Esophagus squamous epithelium (tissue), 5 donors: ENCODE results near the gene DNAH10. TPM values are rescaled to one million over a fixed set of nuclear protein-coding genes. Genes with fewer than 3 reads are reported as not detected.

ENCODE experiments used
- DNase-seq: peaks from one replicate; lab custom pipeline; 2025; lab: John Stamatoyannopoulos, UW
- H3K27ac ChIP-seq, 4 donors: fragments of 200-600 bp; sonication (generic); one replicate each; pipeline ENCODE4 v1.5.1; 2016 to 2019; ENCODE audit warnings: mild to moderate bottlenecking in 1 of 4
- H3K27me3 ChIP-seq, 4 donors: fragments of 200-600 bp; sonication (generic); 1 replicate in 3 of 4; 2 replicates in 1 of 4; pipeline versions ENCODE4 v1.5.1 to v1.6.0; 2017 to 2021; ENCODE audit warnings: antibody characterized with exemption in 1 of 4
- H3K36me3 ChIP-seq, 3 donors: fragments of 200-600 bp; sonication (generic); one replicate each; pipeline ENCODE4 v1.5.1; 2016 to 2019
- H3K4me1 ChIP-seq, 3 donors: fragments of 200-600 bp; sonication (generic); one replicate each; pipeline ENCODE4 v1.5.1; 2017 to 2019
- H3K4me3 ChIP-seq, 4 donors: fragments of 200-600 bp; sonication (generic); 1 replicate in 3 of 4; 2 replicates in 1 of 4; pipeline ENCODE4 v1.5.1; 2016 to 2019; ENCODE audit warnings: mild to moderate bottlenecking in 2 of 4, moderate library complexity in 1 of 4
- H3K9me3 ChIP-seq, 3 donors: fragments of 200-600 bp; sonication (generic); one replicate each; pipeline ENCODE4 v1.5.1; 2016 to 2019
- POLR2A ChIP-seq, 4 donors: fragments of 450-650 bp; IDR thresholded peaks; one replicate each; pipeline ENCODE4 v1.6.1; 2017; ENCODE audit warnings: antibody characterized with exemption in 4 of 4, mild to moderate bottlenecking in 4 of 4, moderate library complexity in 3 of 4
- WGBS, 2 donors: methylation state at CpG; one replicate each; pipeline ENCODE4 v1.1.5; 2018; 5-methylcytosine and 5-hydroxymethylcytosine counted together
- intact Hi-C: fragments of 100-400 bp; cut with DNase I; formaldehyde crosslinking; loops from one replicate; pipeline ENCODE4 v1.15.0; 2022
- total RNA-seq, 4 donors: library from RNA; depleted of rRNA; stranded (reverse); fragments of >200 nt; gene quantifications; one replicate each; pipeline ENCODE4 v1.1.0, GENCODE V29; 2016
- TF ChIP-seq, protein P1 (sequence below), 6 experiments: fragments of 450-650 bp in 4 of 6; fragments of 200-600 bp in 2 of 6; sonication (generic) in 2 of 6; IDR thresholded peaks; one replicate each; pipeline ENCODE4 v1.5.1; 2016 to 2019; ENCODE audit warnings: antibody characterized with exemption in 6 of 6, mild to moderate bottlenecking in 4 of 6, moderate library complexity in 4 of 6
- donor health status: DM: yes; HTN: yes; CAD: no.

Gene DNAH10
- total RNA-seq, 4 donors from 2014 or later = not detected

DNA sequence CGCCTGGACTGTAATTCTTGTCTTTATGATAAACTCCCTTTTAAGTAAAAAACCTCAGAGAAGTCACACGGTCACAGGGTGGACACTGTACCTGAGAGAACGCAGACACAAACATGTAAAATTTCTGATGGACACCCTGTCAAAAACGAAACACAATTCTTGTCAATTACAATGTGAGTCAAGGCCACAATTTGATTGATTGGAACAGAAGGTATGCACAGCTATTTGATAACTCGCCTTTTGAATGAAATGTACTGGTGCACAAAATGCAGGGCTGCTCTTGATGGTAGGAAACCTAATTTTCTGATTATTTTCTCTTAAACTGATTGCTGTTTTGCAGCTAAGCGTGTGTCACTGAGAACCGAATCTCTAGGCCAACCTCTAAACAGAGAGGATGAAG lies 9.2 kb downstream of the DNAH10 start:
- intact Hi-C loops = no loop called here
- no peak for DNase-seq
- no peak overlapping the region for H3K4me3 ChIP-seq
- no peak overlapping the region for H3K27ac ChIP-seq
- H3K4me1 ChIP-seq = no peaks in the 10 kb centered on the region
- WGBS, 2 donors = 80 to 82% methylated on average over 7 of the region's 7 CpGs
- H3K36me3 ChIP-seq = no peaks in the 10 kb centered on the region
- no peaks in the 10 kb centered on the region for H3K27me3 ChIP-seq
- TF ChIP-seq, protein P1, sequence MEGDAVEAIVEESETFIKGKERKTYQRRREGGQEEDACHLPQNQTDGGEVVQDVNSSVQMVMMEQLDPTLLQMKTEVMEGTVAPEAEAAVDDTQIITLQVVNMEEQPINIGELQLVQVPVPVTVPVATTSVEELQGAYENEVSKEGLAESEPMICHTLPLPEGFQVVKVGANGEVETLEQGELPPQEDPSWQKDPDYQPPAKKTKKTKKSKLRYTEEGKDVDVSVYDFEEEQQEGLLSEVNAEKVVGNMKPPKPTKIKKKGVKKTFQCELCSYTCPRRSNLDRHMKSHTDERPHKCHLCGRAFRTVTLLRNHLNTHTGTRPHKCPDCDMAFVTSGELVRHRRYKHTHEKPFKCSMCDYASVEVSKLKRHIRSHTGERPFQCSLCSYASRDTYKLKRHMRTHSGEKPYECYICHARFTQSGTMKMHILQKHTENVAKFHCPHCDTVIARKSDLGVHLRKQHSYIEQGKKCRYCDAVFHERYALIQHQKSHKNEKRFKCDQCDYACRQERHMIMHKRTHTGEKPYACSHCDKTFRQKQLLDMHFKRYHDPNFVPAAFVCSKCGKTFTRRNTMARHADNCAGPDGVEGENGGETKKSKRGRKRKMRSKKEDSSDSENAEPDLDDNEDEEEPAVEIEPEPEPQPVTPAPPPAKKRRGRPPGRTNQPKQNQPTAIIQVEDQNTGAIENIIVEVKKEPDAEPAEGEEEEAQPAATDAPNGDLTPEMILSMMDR (IDR thresholded peaks at IDR 0.05) = no peak
- no peak for TF ChIP-seq POLR2A (IDR thresholded peaks at IDR 0.05)
- no peaks in the 10 kb centered on the region for H3K9me3 ChIP-seq

GRCh38 chr12:123772074-123772473 lies 10.0 kb downstream of the DNAH10 start:
- H3K4me3 ChIP-seq = no peak overlapping the region
- no peaks in the 10 kb centered on the region for H3K36me3 ChIP-seq
- no peak for DNase-seq
- intact Hi-C loops = no loop called here
- H3K4me1 ChIP-seq = no peaks in the 10 kb centered on the region
- H3K9me3 ChIP-seq = no peaks in the 10 kb centered on the region
- no peak for TF ChIP-seq POLR2A (IDR thresholded peaks at IDR 0.05)
- TF ChIP-seq, protein P1 (IDR thresholded peaks at IDR 0.05) = no peak
- WGBS, 2 donors = 60 to 79% methylated on average over 2 to 5 of the region's 5 CpGs
- no peak overlapping the region for H3K27ac ChIP-seq
- H3K27me3 ChIP-seq = no peaks in the 10 kb centered on the region

- no peaks in the 10 kb centered on the region for H3K9me3 ChIP-seq
- TF ChIP-seq, protein P1 (IDR thresholded peaks at IDR 0.05) = no peak
- no peak for TF ChIP-seq POLR2A (IDR thresholded peaks at IDR 0.05)
- no peaks in the 10 kb centered on the region for H3K4me1 ChIP-seq
- no peaks in the 10 kb centered on the region for H3K27me3 ChIP-seq
- intact Hi-C loops = no loop called here
- no peak for DNase-seq
- H3K4me3 ChIP-seq = no peak overlapping the region
- WGBS, 2 donors = 50% methylated on average over 1 of the region's 1 CpG
- H3K36me3 ChIP-seq = no peaks in the 10 kb centered on the region
- H3K27ac ChIP-seq = no peak overlapping the region
Measured at GRCh38 chr12:123773375-123773774, 11.3 kb downstream of the DNAH10 start.

- TF ChIP-seq, protein P1 (IDR thresholded peaks at IDR 0.05) = no peak
- no peak for TF ChIP-seq POLR2A (IDR thresholded peaks at IDR 0.05)
- Histone ChIP-seq H3K27ac (no peak overlapping the region), H3K36me3 (no peaks in the 10 kb centered on the region), H3K4me3 (no peak overlapping the region), H3K9me3 (no peaks in the 10 kb centered on the region), H3K4me1 (no peaks in the 10 kb centered on the region), H3K27me3 (peaks cover 0 to 6% (median 0%) of the 10 kb centered on the region in 4 donors)
- no peak for DNase-seq
- intact Hi-C loops = no loop called here
Measured at GRCh38 chr12:123779551-123779950, 17.4 kb downstream of the DNAH10 start.

DNA sequence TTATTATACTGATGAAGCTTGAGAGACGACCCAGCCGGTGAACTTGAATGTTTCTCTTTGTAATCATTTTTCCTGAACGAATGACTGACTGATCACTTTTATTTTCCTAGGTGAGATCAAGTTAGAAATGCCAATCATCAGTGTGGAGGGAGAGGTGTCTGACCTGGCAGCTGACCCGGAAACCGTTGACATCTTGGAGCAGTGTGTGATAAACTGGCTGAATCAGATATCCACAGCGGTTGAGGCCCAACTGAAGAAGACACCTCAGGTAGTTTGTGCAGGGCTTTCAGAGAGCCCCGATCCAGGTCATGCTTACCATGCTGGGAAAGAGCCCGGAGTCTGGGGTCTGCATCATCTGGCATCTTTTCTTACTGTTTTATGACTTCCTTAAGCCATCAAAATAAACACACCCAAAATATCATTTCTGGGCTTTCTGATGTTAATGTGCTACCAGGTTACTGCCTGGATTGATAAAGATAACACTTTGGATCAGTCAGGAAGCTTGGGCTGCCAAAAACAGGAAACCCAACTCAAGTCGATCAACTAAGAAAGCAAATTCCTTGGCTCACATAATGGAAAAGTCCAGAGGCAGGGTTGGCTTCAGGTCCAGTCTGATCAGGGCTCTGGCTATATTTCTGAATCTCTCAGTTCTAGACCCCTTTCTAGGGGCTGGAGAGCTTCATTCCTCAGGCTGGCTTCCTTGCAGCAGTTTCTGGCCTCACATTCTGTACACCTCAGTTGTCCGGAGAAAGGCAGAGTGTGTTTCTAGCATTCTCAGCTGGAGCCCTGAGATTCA lies 21.1 kb downstream of the DNAH10 start:
- no peaks in the 10 kb centered on the region for H3K4me1 ChIP-seq
- peaks cover 0 to 6% (median 0%) of the 10 kb centered on the region in 4 donors for H3K27me3 ChIP-seq
- WGBS, 2 donors = 71 to 88% methylated on average over 8 to 9 of the region's 10 CpGs
- H3K36me3 ChIP-seq = no peaks in the 10 kb centered on the region
- intact Hi-C loops = no loop called here
- DNase-seq = no peak
- TF ChIP-seq, protein P1 (IDR thresholded peaks at IDR 0.05) = no peak
- no peak for TF ChIP-seq POLR2A (IDR thresholded peaks at IDR 0.05)
- no peak overlapping the region for H3K4me3 ChIP-seq
- H3K27ac ChIP-seq = no peak overlapping the region
- H3K9me3 ChIP-seq = no peaks in the 10 kb centered on the region
